ENCODE results near the gene ARAP1. TPM values are rescaled to one million over a fixed set of nuclear protein-coding genes. Genes with fewer than 3 reads are reported as not detected.

ARAP1 gene
- polyA plus RNA-seq, 3 donors, result 48.7 to 487 (median 79.0) TPM

- Histone ChIP-seq H3K4me1 (ENCODE audit: control insufficient read depth in 1 of 2, insufficient read depth in 2 of 2, low read length in 2 of 2) (peaks cover 14 to 16% of the 10 kb centered on the region in 2 donors), H3K79me2 (ENCODE audit: insufficient read depth, low read length) (no peaks in the 10 kb centered on the region), H3K27ac (ENCODE audit: low read depth in 1 of 2, low read length in 2 of 2) (no peak overlapping the region), H3K4me3 (replicated peaks in 1 of 3; ENCODE audit: low read depth in 2 of 3, low read length in 3 of 3) (no peak overlapping the region), H3K36me3 (replicated peaks in 1 of 2; ENCODE audit: control insufficient read depth in 1 of 2, insufficient read depth in 2 of 2, low read length in 2 of 2) (no peaks in the 10 kb centered on the region), H3K27me3 (ENCODE audit: control insufficient read depth in 2 of 2, insufficient read depth in 2 of 2, low read length in 2 of 2) (no peaks in the 10 kb centered on the region), H2AFZ (ENCODE audit: insufficient read depth, low read depth, low read length, poor library complexity, severe bottlenecking) (no peak overlapping the region), H3K9ac (ENCODE audit: insufficient read depth, low read length, poor library complexity, severe bottlenecking) (no peak overlapping the region), H3K9me3 (replicated peaks in 1 of 2; ENCODE audit: control insufficient read depth in 1 of 2, insufficient read depth in 1 of 2, low read length in 2 of 2) (no peaks in the 10 kb centered on the region), H4K20me1 (ENCODE audit: insufficient read depth, low read length) (peaks cover 3% of the 10 kb centered on the region), H3K4me2 (replicated peaks; ENCODE audit: extremely low read depth, low read length, poor library complexity, severe bottlenecking) (no peak overlapping the region)
- Mint-ChIP-seq H3K9me3 (peaks cover 0 to 2% (median 0%) of the 10 kb centered on the region in 7 donors), H3K4me3 (no peak overlapping the region), H3K36me3 (peaks cover 2 to 7% of the 10 kb centered on the region in 2 donors), H3K27me3 (ENCODE audit: low read depth in 3 of 3) (peaks cover 3 to 5% (median 5%) of the 10 kb centered on the region in 3 donors), H3K27ac (no peak overlapping the region), H3K4me1 (peaks cover 17% of the 10 kb centered on the region)
- intact Hi-C loops (cut with micrococcal nuclease), result no loop called here
- no peak for TF ChIP-seq CTCF (IDR thresholded peaks at IDR 0.05)
- DNase-seq, result no peak
- WGBS (ENCODE audit: insufficient coverage), result 80% methylated on average over 1 of the region's 5 CpGs
Measured at GRCh38 chr11:72773291-72773690, 21.1 kb upstream of the ARAP1 start.

- Histone ChIP-seq H3K36me3 (replicated peaks in 1 of 2; ENCODE audit: control insufficient read depth in 1 of 2, insufficient read depth in 2 of 2, low read length in 2 of 2) (no peaks in the 10 kb centered on the region), H2AFZ (ENCODE audit: insufficient read depth, low read depth, low read length, poor library complexity, severe bottlenecking) (no peak overlapping the region), H3K4me2 (replicated peaks; ENCODE audit: extremely low read depth, low read length, poor library complexity, severe bottlenecking) (no peak overlapping the region), H3K27me3 (ENCODE audit: control insufficient read depth in 2 of 2, insufficient read depth in 2 of 2, low read length in 2 of 2) (no peaks in the 10 kb centered on the region), H3K27ac (ENCODE audit: low read depth in 1 of 2, low read length in 2 of 2) (no peak overlapping the region), H3K4me3 (replicated peaks in 1 of 3; ENCODE audit: low read depth in 2 of 3, low read length in 3 of 3) (no peak overlapping the region), H3K9me3 (replicated peaks in 1 of 2; ENCODE audit: control insufficient read depth in 1 of 2, insufficient read depth in 1 of 2, low read length in 2 of 2) (no peaks in the 10 kb centered on the region), H4K20me1 (ENCODE audit: insufficient read depth, low read length) (peaks cover 3% of the 10 kb centered on the region), H3K9ac (ENCODE audit: insufficient read depth, low read length, poor library complexity, severe bottlenecking) (no peak overlapping the region), H3K79me2 (ENCODE audit: insufficient read depth, low read length) (no peaks in the 10 kb centered on the region), H3K4me1 (ENCODE audit: control insufficient read depth in 1 of 2, insufficient read depth in 2 of 2, low read length in 2 of 2) (peaks cover 9 to 12% of the 10 kb centered on the region in 2 donors)
- no peak overlapping the region for H3K4me3 Mint-ChIP-seq
- intact Hi-C loops (cut with micrococcal nuclease), result no loop called here
- no peak for TF ChIP-seq CTCF (IDR thresholded peaks at IDR 0.05)
- no peak for DNase-seq
- WGBS (ENCODE audit: insufficient coverage), result over 99% methylated on average over 12 of the region's 12 CpGs
- H3K4me1 Mint-ChIP-seq, result peaks cover 14% of the 10 kb centered on the region
- peaks cover 0 to 2% (median 0%) of the 10 kb centered on the region in 7 donors for H3K9me3 Mint-ChIP-seq
- H3K36me3 Mint-ChIP-seq, result peaks cover 2 to 7% of the 10 kb centered on the region in 2 donors
- peak overlapping the region in 1 of 7 donors; percentile 34 for H3K27ac Mint-ChIP-seq
- peaks cover 3 to 7% (median 5%) of the 10 kb centered on the region in 3 donors for H3K27me3 Mint-ChIP-seq (ENCODE audit: low read depth in 3 of 3)
Measured at GRCh38 chr11:72772059-72772458, 19.9 kb upstream of the ARAP1 start.
